WTC11 (cell line): Measurements from ENCODE around the gene CLN3. TPM values are rescaled to one million over a fixed set of nuclear protein-coding genes. Genes with fewer than 3 reads are reported as not detected.

Source experiments
- ATAC-seq: fragments of 200-7000 bp; cut with Tn5 transposase; 2 replicates; pipeline ENCODE4 v1.10.0; 2021; ENCODE audit warnings: mild to moderate bottlenecking, moderate library complexity
- CTCF ChIA-PET: fragments of 300-600 bp; sonication (Branson Sonifier 250); formaldehyde crosslinking; loops from one replicate; lab custom pipeline; 2021; ENCODE audit warnings: antibody characterized with exemption; lab: Charles Lee
- POLR2A ChIA-PET: fragments of 350-600 bp; sonication (Branson Sonifier 250); formaldehyde crosslinking; loops from one replicate; lab custom pipeline; 2021; ENCODE audit warnings: antibody characterized with exemption; lab: Charles Lee
- DNase-seq: peaks from one replicate; pipeline ENCODE4 v3.0.0; 2021; ENCODE audit warnings: low spot score
- H3K27ac Mint-ChIP-seq: 2 replicates; pipeline ENCODE4 v1.8.0; 2021; ENCODE audit warnings: mixed read lengths
- H3K27me3 Mint-ChIP-seq: 2 replicates; pipeline ENCODE4 v1.8.0; 2021; ENCODE audit warnings: low read depth, mild to moderate bottlenecking, moderate library complexity, mixed read lengths
- H3K36me3 Mint-ChIP-seq: 2 replicates; pipeline ENCODE4 v1.8.0; 2021; ENCODE audit warnings: mixed read lengths
- H3K4me1 Mint-ChIP-seq: 2 replicates; pipeline ENCODE4 v1.8.0; 2022; ENCODE audit warnings: mixed read lengths
- H3K4me3 Mint-ChIP-seq: 2 replicates; pipeline ENCODE4 v1.8.0; 2021; ENCODE audit warnings: mild to moderate bottlenecking, moderate library complexity, mixed read lengths
- H3K9me3 Mint-ChIP-seq: 2 replicates; pipeline ENCODE4 v1.8.0; 2021; ENCODE audit warnings: mixed read lengths
- CREM ChIP-seq: sonication (generic); formaldehyde crosslinking; IDR thresholded peaks from 2 replicates; pipeline ENCODE4 v1.8.1; 2022; ENCODE audit warnings: mild to moderate bottlenecking, missing genetic modification reagents, moderate library complexity
- ELF4 ChIP-seq: sonication (generic); formaldehyde crosslinking; IDR thresholded peaks from 2 replicates; pipeline ENCODE4 v1.8.1; 2022; ENCODE audit warnings: low read depth, mild to moderate bottlenecking, moderate library complexity, missing genetic modification reagents
- EMX1 ChIP-seq: fragments of 250-450 bp; sonication (Bioruptor Pico); IDR thresholded peaks from 2 replicates; pipeline ENCODE4 v1.8.0; 2021; ENCODE audit warnings: mild to moderate bottlenecking
- ETV6 ChIP-seq: sonication (generic); formaldehyde crosslinking; IDR thresholded peaks from 2 replicates; pipeline ENCODE4 v1.8.1; 2022; ENCODE audit warnings: mild to moderate bottlenecking, missing genetic modification reagents
- GTF2I ChIP-seq: fragments of 250-450 bp; sonication (Bioruptor Pico); conservative IDR thresholded peaks from 2 replicates; pipeline ENCODE4 v1.4.0; 2021; ENCODE audit warnings: mild to moderate bottlenecking
- NR3C1 ChIP-seq: sonication (generic); formaldehyde crosslinking; conservative IDR thresholded peaks from 2 replicates; pipeline ENCODE4 v1.8.1; 2023; ENCODE audit warnings: low read depth, mild to moderate bottlenecking, missing genetic modification reagents
- RORB ChIP-seq: fragments of 250-450 bp; sonication (Bioruptor Pico); IDR thresholded peaks from 2 replicates; pipeline ENCODE4 v1.9.0; 2021; ENCODE audit warnings: mild to moderate bottlenecking
- SMAD4 ChIP-seq: sonication (generic); formaldehyde crosslinking; IDR thresholded peaks from 2 replicates; pipeline ENCODE4 v1.8.0; 2022; ENCODE audit warnings: mild to moderate bottlenecking, missing genetic modification reagents
- ZMAT4 ChIP-seq: fragments of 250-450 bp; sonication (Bioruptor Pico); IDR thresholded peaks from 2 replicates; pipeline ENCODE4 v1.9.0; 2021; ENCODE audit warnings: mild to moderate bottlenecking
- ZNF121 ChIP-seq: sonication (generic); formaldehyde crosslinking; IDR thresholded peaks from 2 replicates; pipeline ENCODE4 v1.8.0; 2023; ENCODE audit warnings: missing genetic modification reagents
- ZNF232 ChIP-seq: sonication (generic); formaldehyde crosslinking; IDR thresholded peaks from 2 replicates; pipeline ENCODE4 v1.8.0; 2022; ENCODE audit warnings: mild to moderate bottlenecking, missing genetic modification reagents
- total RNA-seq: library from RNA; stranded (reverse); gene quantifications from 3 replicates; pipeline ENCODE4 v1.2.3, GENCODE V29; 2021
- TF ChIP-seq, protein P1 (sequence below): fragments of 200-600 bp; IDR thresholded peaks from 2 replicates; pipeline ENCODE4 v1.8.0; 2022; ENCODE audit warnings: antibody characterized with exemption
- TF ChIP-seq, protein P2 (sequence below): sonication (generic); formaldehyde crosslinking; IDR thresholded peaks from 2 replicates; pipeline ENCODE4 v1.8.0; 2023; ENCODE audit warnings: missing genetic modification reagents
- TF ChIP-seq, protein P3 (sequence below): sonication (generic); formaldehyde crosslinking; IDR thresholded peaks from 2 replicates; pipeline ENCODE4 v1.8.1; 2022; ENCODE audit warnings: mild to moderate bottlenecking, missing genetic modification reagents, moderate library complexity, borderline replicate concordance
- TF ChIP-seq, protein P4 (sequence below): sonication (generic); formaldehyde crosslinking; IDR thresholded peaks from 2 replicates; pipeline ENCODE4 v1.8.0; 2023; ENCODE audit warnings: missing genetic modification reagents, mild to moderate bottlenecking, borderline replicate concordance
- TF ChIP-seq, protein P5 (sequence below): fragments of 250-450 bp; sonication (Bioruptor Pico); IDR thresholded peaks from 2 replicates; pipeline ENCODE4 v2.1.2; 2022; ENCODE audit warnings: mild to moderate bottlenecking, moderate library complexity

CLN3 gene
- total RNA-seq, 1 experiment from 2014 or later = 23.9 TPM

- TF ChIP-seq, protein P1, sequence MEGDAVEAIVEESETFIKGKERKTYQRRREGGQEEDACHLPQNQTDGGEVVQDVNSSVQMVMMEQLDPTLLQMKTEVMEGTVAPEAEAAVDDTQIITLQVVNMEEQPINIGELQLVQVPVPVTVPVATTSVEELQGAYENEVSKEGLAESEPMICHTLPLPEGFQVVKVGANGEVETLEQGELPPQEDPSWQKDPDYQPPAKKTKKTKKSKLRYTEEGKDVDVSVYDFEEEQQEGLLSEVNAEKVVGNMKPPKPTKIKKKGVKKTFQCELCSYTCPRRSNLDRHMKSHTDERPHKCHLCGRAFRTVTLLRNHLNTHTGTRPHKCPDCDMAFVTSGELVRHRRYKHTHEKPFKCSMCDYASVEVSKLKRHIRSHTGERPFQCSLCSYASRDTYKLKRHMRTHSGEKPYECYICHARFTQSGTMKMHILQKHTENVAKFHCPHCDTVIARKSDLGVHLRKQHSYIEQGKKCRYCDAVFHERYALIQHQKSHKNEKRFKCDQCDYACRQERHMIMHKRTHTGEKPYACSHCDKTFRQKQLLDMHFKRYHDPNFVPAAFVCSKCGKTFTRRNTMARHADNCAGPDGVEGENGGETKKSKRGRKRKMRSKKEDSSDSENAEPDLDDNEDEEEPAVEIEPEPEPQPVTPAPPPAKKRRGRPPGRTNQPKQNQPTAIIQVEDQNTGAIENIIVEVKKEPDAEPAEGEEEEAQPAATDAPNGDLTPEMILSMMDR = no peak
- TF ChIP-seq NR3C1 (CRISPR knock-in tag) = no peak
- TF ChIP-seq, protein P2, sequence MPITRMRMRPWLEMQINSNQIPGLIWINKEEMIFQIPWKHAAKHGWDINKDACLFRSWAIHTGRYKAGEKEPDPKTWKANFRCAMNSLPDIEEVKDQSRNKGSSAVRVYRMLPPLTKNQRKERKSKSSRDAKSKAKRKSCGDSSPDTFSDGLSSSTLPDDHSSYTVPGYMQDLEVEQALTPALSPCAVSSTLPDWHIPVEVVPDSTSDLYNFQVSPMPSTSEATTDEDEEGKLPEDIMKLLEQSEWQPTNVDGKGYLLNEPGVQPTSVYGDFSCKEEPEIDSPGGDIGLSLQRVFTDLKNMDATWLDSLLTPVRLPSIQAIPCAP (CRISPR knock-in tag) = no peak
- TF ChIP-seq SMAD4 (CRISPR knock-in tag) = no peak
Measured at GRCh38 chr16:28499854-28500253, 8.0 kb upstream of the CLN3 start (continued).

DNA sequence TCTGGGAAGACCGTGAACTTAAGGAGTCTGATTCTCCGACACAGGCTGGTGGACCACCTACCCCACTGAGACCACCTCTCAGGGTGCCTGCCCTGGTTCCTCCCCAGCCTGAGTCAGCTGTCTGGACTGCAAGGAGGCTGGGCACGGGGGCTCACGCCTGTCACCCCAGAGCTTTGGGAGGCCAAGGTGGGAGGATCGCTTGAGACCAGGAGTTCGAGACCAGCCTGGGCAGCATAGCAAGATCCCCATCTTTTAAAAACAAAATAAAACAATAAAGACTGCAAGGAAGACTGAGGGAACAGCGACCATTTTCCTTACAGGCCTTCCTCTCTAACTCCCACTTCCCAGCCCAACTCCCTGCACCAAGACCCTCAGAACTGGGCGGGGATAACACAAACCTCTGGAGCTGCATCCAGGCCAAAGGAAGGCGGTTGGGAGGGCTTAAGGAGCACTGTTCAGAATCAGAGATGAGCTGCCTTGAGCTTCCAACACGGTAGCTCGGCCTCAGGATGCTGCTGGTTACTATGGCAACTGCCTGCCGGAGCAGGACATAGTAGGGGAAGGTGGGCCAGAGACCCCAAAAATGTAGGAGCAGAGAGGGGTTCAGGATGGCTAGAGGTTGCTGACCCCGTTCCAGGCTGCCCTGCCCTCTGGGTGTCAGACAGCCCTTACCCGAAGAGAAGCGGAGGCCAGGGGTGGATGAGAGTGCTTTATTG is 7.0 kb upstream of the CLN3 start:
- TF ChIP-seq ZNF232 (CRISPR knock-in tag) (no peak), CREM (CRISPR knock-in tag) (no peak), ZNF121 (CRISPR knock-in tag) (no peak), ELF4 (no peak), ETV6 (CRISPR knock-in tag) (no peak), EMX1 (CRISPR knock-in tag) (no peak), GTF2I (CRISPR knock-in tag) (no peak)
- TF ChIP-seq, protein P3, sequence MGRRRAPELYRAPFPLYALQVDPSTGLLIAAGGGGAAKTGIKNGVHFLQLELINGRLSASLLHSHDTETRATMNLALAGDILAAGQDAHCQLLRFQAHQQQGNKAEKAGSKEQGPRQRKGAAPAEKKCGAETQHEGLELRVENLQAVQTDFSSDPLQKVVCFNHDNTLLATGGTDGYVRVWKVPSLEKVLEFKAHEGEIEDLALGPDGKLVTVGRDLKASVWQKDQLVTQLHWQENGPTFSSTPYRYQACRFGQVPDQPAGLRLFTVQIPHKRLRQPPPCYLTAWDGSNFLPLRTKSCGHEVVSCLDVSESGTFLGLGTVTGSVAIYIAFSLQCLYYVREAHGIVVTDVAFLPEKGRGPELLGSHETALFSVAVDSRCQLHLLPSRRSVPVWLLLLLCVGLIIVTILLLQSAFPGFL (CRISPR knock-in tag) = no peak
- no peak overlapping the region for H3K27ac Mint-ChIP-seq
- no peak for ATAC-seq
- H3K36me3 Mint-ChIP-seq = no peaks in the 10 kb centered on the region
- CTCF ChIA-PET = no interaction called here
- DNase-seq = no peak
- no peak overlapping the region for H3K4me3 Mint-ChIP-seq
- peaks cover 12% of the 10 kb centered on the region for H3K27me3 Mint-ChIP-seq
- POLR2A ChIA-PET = no interaction called here
- H3K9me3 Mint-ChIP-seq = no peaks in the 10 kb centered on the region
- H3K4me1 Mint-ChIP-seq = no peaks in the 10 kb centered on the region

DNA sequence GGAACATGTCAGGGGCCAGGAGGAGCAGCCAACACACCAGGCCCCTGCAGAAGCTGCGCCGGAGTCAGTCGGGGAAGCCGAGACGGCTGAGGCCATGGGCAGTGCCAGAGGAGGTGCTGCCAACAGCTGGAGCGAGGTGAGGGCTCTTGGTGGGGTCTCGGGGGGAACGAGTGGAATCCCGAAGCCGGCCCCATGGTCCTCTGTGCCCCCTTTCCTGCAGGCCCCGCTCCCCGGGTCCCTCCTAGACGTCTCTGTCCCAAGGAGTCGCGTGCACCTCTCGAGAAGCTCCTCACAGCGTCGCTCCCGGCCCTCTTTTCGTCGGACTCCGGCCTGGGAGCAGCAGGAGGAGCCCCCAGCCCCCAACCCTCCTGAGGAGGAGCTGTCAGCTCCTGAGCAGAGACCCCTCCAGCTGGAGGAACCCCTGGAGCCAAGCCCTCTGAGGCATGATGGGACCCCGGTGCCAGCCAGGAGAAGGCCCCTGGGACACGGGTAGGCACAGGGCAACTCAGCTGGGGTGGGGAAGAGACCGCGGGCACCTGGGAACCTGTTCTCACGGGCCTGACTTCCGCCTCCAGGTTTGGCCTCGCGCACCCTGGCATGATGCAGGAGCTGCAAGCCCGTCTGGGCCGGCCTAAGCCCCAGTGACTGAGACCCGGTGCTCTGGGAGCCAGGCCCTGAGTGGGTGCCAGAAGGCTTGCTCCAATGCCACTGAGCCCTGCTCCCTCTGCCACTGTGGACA is 6.2 kb upstream of the CLN3 start:
- no peak for DNase-seq
- POLR2A ChIA-PET = no interaction called here
- Mint-ChIP-seq H3K36me3 (no peaks in the 10 kb centered on the region), H3K27ac (no peak overlapping the region), H3K27me3 (peaks cover 20% of the 10 kb centered on the region), H3K4me3 (no peak overlapping the region), H3K9me3 (no peaks in the 10 kb centered on the region), H3K4me1 (no peaks in the 10 kb centered on the region)
- ATAC-seq = no peak
- CTCF ChIA-PET = interaction anchor here (0.8 kb wide), 1 partner anchor 326 kb away, joined by 6 read pairs; no protein-coding TSS in a partner anchor
- TF ChIP-seq, protein P2 (CRISPR knock-in tag) = no peak
- TF ChIP-seq RORB (CRISPR knock-in tag) (no peak), ZMAT4 (CRISPR knock-in tag) (no peak)

DNA sequence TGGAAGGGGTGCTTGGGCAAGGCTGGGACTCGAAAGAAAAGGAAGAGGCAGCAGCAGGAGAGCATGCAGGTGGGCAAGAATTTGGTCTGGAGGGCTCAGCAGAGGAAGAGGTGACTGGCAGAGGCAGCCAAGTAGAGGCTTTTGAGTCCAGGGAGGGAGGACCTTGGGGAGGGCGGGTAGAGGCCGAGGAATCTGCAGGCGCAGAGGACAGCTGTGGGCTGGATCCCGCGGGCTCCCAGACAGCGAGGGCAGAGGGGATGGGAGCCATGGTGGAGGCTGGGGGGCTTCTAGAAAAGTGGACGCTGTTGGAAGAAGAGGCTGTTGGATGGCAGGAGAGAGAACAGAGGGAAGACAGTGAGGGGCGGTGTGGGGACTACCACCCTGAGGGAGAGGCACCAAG is 5.5 kb upstream of the CLN3 start:
- ATAC-seq (no peak), DNase-seq (no peak)
- Mint-ChIP-seq H3K27me3 (peaks cover 20% of the 10 kb centered on the region), H3K4me1 (no peaks in the 10 kb centered on the region), H3K9me3 (no peaks in the 10 kb centered on the region), H3K4me3 (no peak overlapping the region), H3K27ac (no peak overlapping the region), H3K36me3 (no peaks in the 10 kb centered on the region)
- ChIA-PET POLR2A (no interaction called here), CTCF (interaction anchor here (0.8 kb wide), 1 partner anchor 326 kb away, joined by 6 read pairs; no protein-coding TSS in a partner anchor)
- TF ChIP-seq, protein P4, sequence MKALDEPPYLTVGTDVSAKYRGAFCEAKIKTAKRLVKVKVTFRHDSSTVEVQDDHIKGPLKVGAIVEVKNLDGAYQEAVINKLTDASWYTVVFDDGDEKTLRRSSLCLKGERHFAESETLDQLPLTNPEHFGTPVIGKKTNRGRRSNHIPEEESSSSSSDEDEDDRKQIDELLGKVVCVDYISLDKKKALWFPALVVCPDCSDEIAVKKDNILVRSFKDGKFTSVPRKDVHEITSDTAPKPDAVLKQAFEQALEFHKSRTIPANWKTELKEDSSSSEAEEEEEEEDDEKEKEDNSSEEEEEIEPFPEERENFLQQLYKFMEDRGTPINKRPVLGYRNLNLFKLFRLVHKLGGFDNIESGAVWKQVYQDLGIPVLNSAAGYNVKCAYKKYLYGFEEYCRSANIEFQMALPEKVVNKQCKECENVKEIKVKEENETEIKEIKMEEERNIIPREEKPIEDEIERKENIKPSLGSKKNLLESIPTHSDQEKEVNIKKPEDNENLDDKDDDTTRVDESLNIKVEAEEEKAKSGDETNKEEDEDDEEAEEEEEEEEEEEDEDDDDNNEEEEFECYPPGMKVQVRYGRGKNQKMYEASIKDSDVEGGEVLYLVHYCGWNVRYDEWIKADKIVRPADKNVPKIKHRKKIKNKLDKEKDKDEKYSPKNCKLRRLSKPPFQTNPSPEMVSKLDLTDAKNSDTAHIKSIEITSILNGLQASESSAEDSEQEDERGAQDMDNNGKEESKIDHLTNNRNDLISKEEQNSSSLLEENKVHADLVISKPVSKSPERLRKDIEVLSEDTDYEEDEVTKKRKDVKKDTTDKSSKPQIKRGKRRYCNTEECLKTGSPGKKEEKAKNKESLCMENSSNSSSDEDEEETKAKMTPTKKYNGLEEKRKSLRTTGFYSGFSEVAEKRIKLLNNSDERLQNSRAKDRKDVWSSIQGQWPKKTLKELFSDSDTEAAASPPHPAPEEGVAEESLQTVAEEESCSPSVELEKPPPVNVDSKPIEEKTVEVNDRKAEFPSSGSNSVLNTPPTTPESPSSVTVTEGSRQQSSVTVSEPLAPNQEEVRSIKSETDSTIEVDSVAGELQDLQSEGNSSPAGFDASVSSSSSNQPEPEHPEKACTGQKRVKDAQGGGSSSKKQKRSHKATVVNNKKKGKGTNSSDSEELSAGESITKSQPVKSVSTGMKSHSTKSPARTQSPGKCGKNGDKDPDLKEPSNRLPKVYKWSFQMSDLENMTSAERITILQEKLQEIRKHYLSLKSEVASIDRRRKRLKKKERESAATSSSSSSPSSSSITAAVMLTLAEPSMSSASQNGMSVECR (CRISPR knock-in tag) = no peak
- TF ChIP-seq, protein P5, sequence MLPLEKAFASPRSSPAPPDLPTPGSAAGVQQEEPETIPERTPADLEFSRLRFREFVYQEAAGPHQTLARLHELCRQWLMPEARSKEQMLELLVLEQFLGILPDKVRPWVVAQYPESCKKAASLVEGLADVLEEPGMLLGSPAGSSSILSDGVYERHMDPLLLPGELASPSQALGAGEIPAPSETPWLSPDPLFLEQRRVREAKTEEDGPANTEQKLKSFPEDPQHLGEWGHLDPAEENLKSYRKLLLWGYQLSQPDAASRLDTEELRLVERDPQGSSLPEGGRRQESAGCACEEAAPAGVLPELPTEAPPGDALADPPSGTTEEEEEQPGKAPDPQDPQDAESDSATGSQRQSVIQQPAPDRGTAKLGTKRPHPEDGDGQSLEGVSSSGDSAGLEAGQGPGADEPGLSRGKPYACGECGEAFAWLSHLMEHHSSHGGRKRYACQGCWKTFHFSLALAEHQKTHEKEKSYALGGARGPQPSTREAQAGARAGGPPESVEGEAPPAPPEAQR = no peak
